H1 (cell line): Measurements from ENCODE around the gene SEPTIN5.

Experiments
- BACH1 ChIP-seq: IDR thresholded peaks from 2 replicates; pipeline ENCODE4 v1.6.1; 2012; ENCODE audit warnings: low read length, improper control_type of control experiment
- CTCF ChIP-seq, 3 experiments: IDR thresholded peaks; 1 replicate in 2 of 3; 2 replicates in 1 of 3; pipeline versions ENCODE4 v1.5.1 to v1.6.1; 2011; ENCODE audit warnings: low read length in 3 of 3, mild to moderate bottlenecking in 3 of 3, inconsistent platforms in 2 of 3, low read depth in 1 of 3, moderate library complexity in 1 of 3; ENCODE audit not compliant: insufficient read depth in 1 of 3; ENCODE audit errors: control extremely low read depth in 1 of 3
- JUND ChIP-seq: IDR thresholded peaks from 2 replicates; pipeline ENCODE4 v1.6.1; 2011; ENCODE audit warnings: mild to moderate bottlenecking, improper control_type of control experiment, low read length
- MAX ChIP-seq: IDR thresholded peaks from 2 replicates; pipeline ENCODE4 v1.6.1; 2012; ENCODE audit warnings: inconsistent platforms
- NANOG ChIP-seq: IDR thresholded peaks from 2 replicates; pipeline ENCODE4 v1.6.1; 2011; ENCODE audit warnings: low read length, low read depth, mild to moderate bottlenecking, inconsistent platforms; ENCODE audit not compliant: insufficient read depth, poor library complexity, severe bottlenecking
- SP1 ChIP-seq: IDR thresholded peaks from 2 replicates; pipeline ENCODE4 v1.6.1; 2011; ENCODE audit warnings: low read depth, low read length
- TBP ChIP-seq: IDR thresholded peaks from 2 replicates; pipeline ENCODE4 v1.6.1; 2011; ENCODE audit warnings: low read depth, low read length, improper control_type of control experiment

- TF ChIP-seq JUND (no peak), TBP (no peak), CTCF (IDR thresholded peaks at IDR 0.05; ENCODE audit: control extremely low read depth in 1 of 3, insufficient read depth in 1 of 3, low read depth in 1 of 3, low read length in 3 of 3) (peak; percentile 52 to 64 (median 54)), MAX (no peak), SP1 (no peak), NANOG (no peak), BACH1 (no peak)
Measured at GRCh38 chr22:19753090-19753842, 39.0 kb downstream of the SEPTIN5 start.
